H9 (cell line): ENCODE results near the gene TMEM254. TPM values are rescaled to one million over a fixed set of nuclear protein-coding genes. Genes with fewer than 3 reads are reported as not detected.
A peak's percentile ranks its signal among the peaks of the same experiment; 100 is the strongest.

ENCODE experiments used
- DNase-seq: peaks from one replicate; pipeline ENCODE4 v3.0.0-alpha.2; 2017
- H2AFZ ChIP-seq: one replicate; pipeline ENCODE4 v1.6.1; 2013; ENCODE audit warnings: mild to moderate bottlenecking, low read length, control low read depth, moderate library complexity
- H2AK5ac ChIP-seq: 2 replicates; pipeline ENCODE4 v1.6.1; 2013; ENCODE audit warnings: low read length, control low read depth, mixed read lengths; ENCODE audit not compliant: insufficient read length
- H2BK120ac ChIP-seq: one replicate; pipeline ENCODE4 v1.6.1; 2013; ENCODE audit warnings: low read depth, mild to moderate bottlenecking, low read length, control low read depth, inconsistent platforms; ENCODE audit not compliant: poor library complexity, severe bottlenecking
- H2BK12ac ChIP-seq: 2 replicates; pipeline ENCODE4 v1.6.1; 2013; ENCODE audit warnings: low read length, control low read depth, mixed read lengths, low read depth; ENCODE audit not compliant: insufficient read length
- H2BK15ac ChIP-seq: 2 replicates; pipeline ENCODE4 v1.6.1; 2013; ENCODE audit warnings: low read depth, low read length, control low read depth
- H2BK20ac ChIP-seq: one replicate; pipeline ENCODE4 v1.6.1; 2013; ENCODE audit warnings: low read depth, mild to moderate bottlenecking, low read length, control low read depth, inconsistent platforms; ENCODE audit not compliant: poor library complexity, severe bottlenecking
- H2BK5ac ChIP-seq: 2 replicates; pipeline ENCODE4 v1.6.1; 2013; ENCODE audit warnings: low read length, control low read depth, mixed read lengths; ENCODE audit not compliant: insufficient read length
- H3K14ac ChIP-seq: 2 replicates; pipeline ENCODE4 v1.6.1; 2013; ENCODE audit warnings: low read length, control low read depth; ENCODE audit not compliant: insufficient read depth
- H3K18ac ChIP-seq: 2 replicates; pipeline ENCODE4 v1.6.1; 2013; ENCODE audit warnings: low read depth, mild to moderate bottlenecking, mixed read lengths, low read length, control low read depth; ENCODE audit not compliant: insufficient read length
- H3K23ac ChIP-seq: 2 replicates; pipeline ENCODE4 v1.6.1; 2013; ENCODE audit warnings: low read length, control low read depth, mixed read lengths, low read depth; ENCODE audit not compliant: insufficient read length
- H3K23me2 ChIP-seq: 2 replicates; pipeline ENCODE4 v1.6.1; 2013; ENCODE audit warnings: low read depth, mild to moderate bottlenecking, mixed read lengths, low read length, control low read depth; ENCODE audit not compliant: insufficient read length, poor library complexity, severe bottlenecking
- H3K27ac ChIP-seq: 2 replicates; pipeline ENCODE4 v1.5.1; 2013; ENCODE audit warnings: low read length, control low read depth, mixed read lengths, low read depth; ENCODE audit not compliant: insufficient read length
- H3K27me3 ChIP-seq: 2 replicates; pipeline ENCODE4 v1.6.1; 2013; ENCODE audit warnings: low read length, control low read depth, inconsistent platforms; ENCODE audit not compliant: insufficient read depth
- H3K4ac ChIP-seq: 2 replicates; pipeline ENCODE4 v1.6.1; 2013; ENCODE audit warnings: low read depth, mild to moderate bottlenecking, control low read depth, inconsistent platforms, low read length, moderate library complexity
- H3K4me1 ChIP-seq: 2 replicates; pipeline ENCODE4 v1.6.1; 2013; ENCODE audit warnings: low read length, control low read depth, inconsistent platforms; ENCODE audit not compliant: insufficient read depth
- H3K4me2 ChIP-seq: 2 replicates; pipeline ENCODE4 v1.6.1; 2013; ENCODE audit warnings: low read length, control low read depth, mixed read lengths; ENCODE audit not compliant: insufficient read length, insufficient read depth
- H3K56ac ChIP-seq: 2 replicates; pipeline ENCODE4 v1.6.1; 2013; ENCODE audit warnings: low read depth, mild to moderate bottlenecking, mixed read lengths, low read length, control low read depth; ENCODE audit not compliant: insufficient read length
- H3K79me1 ChIP-seq: 2 replicates; pipeline ENCODE4 v1.6.1; 2013; ENCODE audit warnings: low read depth, mild to moderate bottlenecking, moderate library complexity, low read length, control low read depth, inconsistent platforms; ENCODE audit not compliant: insufficient read depth, poor library complexity, severe bottlenecking
- H3K79me2 ChIP-seq: 2 replicates; pipeline ENCODE4 v1.6.1; 2013; ENCODE audit warnings: low read length, control low read depth, inconsistent platforms; ENCODE audit not compliant: insufficient read depth
- H3K9ac ChIP-seq: 2 replicates; pipeline ENCODE4 v1.6.1; 2013; ENCODE audit warnings: low read length, control low read depth, mixed read lengths; ENCODE audit not compliant: insufficient read length; ENCODE audit errors: extremely low read depth
- H3K9me3 ChIP-seq: one replicate; pipeline ENCODE4 v1.6.1; 2013; ENCODE audit warnings: low read depth, low read length, inconsistent platforms; ENCODE audit not compliant: control insufficient read depth
- H3T11ph ChIP-seq: one replicate; pipeline ENCODE4 v1.6.1; 2013; ENCODE audit warnings: mild to moderate bottlenecking, low read length, control low read depth, inconsistent platforms
- H4K20me1 ChIP-seq: one replicate; pipeline ENCODE4 v1.6.1; 2013; ENCODE audit not compliant: control insufficient read depth, insufficient read length, insufficient read depth
- H4K5ac ChIP-seq: 2 replicates; pipeline ENCODE4 v1.6.1; 2013; ENCODE audit warnings: low read depth, mild to moderate bottlenecking, mixed read lengths, low read length, control low read depth; ENCODE audit not compliant: insufficient read length
- H4K8ac ChIP-seq: replicated peaks from 2 replicates; pipeline ENCODE4 v1.6.1; 2013; ENCODE audit warnings: low read length, control low read depth, mixed read lengths, low read depth; ENCODE audit not compliant: insufficient read length
- H4K91ac ChIP-seq: 2 replicates; pipeline ENCODE4 v1.6.1; 2013; ENCODE audit warnings: low read depth, mild to moderate bottlenecking, moderate library complexity, mixed read lengths, low read length, control low read depth; ENCODE audit not compliant: insufficient read length
- H3K27ac Mint-ChIP-seq, 3 experiments: 2 replicates in 2 of 3; 3 replicates in 1 of 3; pipeline ENCODE4 v1.8.0; 2020 to 2021; ENCODE audit warnings: mixed read lengths in 3 of 3, mild to moderate bottlenecking in 1 of 3, moderate library complexity in 1 of 3
- H3K27me3 Mint-ChIP-seq: 2 replicates; pipeline ENCODE4 v1.8.0; 2021; ENCODE audit warnings: low read depth, mild to moderate bottlenecking, moderate library complexity, mixed read lengths
- H3K36me3 Mint-ChIP-seq, 3 experiments: 2 replicates in 2 of 3; 3 replicates in 1 of 3; pipeline ENCODE4 v1.8.0; 2020 to 2021; ENCODE audit warnings: low read depth in 3 of 3, mixed read lengths in 3 of 3; ENCODE audit not compliant: insufficient read depth in 1 of 3
- H3K4me1 Mint-ChIP-seq, 2 experiments: 2 replicates each; pipeline ENCODE4 v1.8.0; 2020; ENCODE audit warnings: mixed read lengths in 2 of 2
- H3K4me3 Mint-ChIP-seq, 2 experiments: 2 replicates in 1 of 2; 3 replicates in 1 of 2; pipeline ENCODE4 v1.8.0; 2020 to 2021; ENCODE audit warnings: mild to moderate bottlenecking in 2 of 2, mixed read lengths in 2 of 2, moderate library complexity in 1 of 2
- H3K9me3 Mint-ChIP-seq, 2 experiments: 2 replicates in 1 of 2; 3 replicates in 1 of 2; pipeline ENCODE4 v1.8.0; 2020; ENCODE audit warnings: mild to moderate bottlenecking in 2 of 2, mixed read lengths in 2 of 2, moderate library complexity in 1 of 2
- CTCF ChIP-seq: fragments of 200-600 bp; sonication (generic); conservative IDR thresholded peaks from 3 replicates; pipeline ENCODE4 v1.8.0; 2021; ENCODE audit warnings: antibody characterized with exemption, mild to moderate bottlenecking
- WGBS: extraction: QIAGEN DNeasy Blood & Tissue Kit; methylation state at CpG from one replicate; pipeline ENCODE4 v1.1.7; 2013; ENCODE audit warnings: missing lambda C conversion rate, low lambda C conversion rate, mixed read lengths; ENCODE audit not compliant: insufficient read length; ENCODE audit errors: extremely low coverage; 5-methylcytosine and 5-hydroxymethylcytosine counted together
- total RNA-seq: library from RNA; stranded (reverse); gene quantifications from 2 replicates; pipeline ENCODE4 v1.2.1, GENCODE V29; 2021

The TMEM254 gene
- total RNA-seq, 1 experiment from 2014 or later, result 20.3 TPM

- H2BK20ac ChIP-seq, result no peak overlapping the region
- no peak overlapping the region for H3K4ac ChIP-seq
- Mint-ChIP-seq H3K4me3 (no peak overlapping the region), H3K27me3 (peaks cover 5% of the 10 kb centered on the region), H3K9me3 (0 out of 5 replicates have a peak, but pooled peaks cover 0 to 3% of the 10 kb centered on the region in 2 experiments), H3K27ac (no peak overlapping the region; a peak in 1 of 7 replicates), H3K36me3 (no peaks in the 10 kb centered on the region), H3K4me1 (peaks cover 10 to 12% of the 10 kb centered on the region in 2 experiments)
- H3K9me3 ChIP-seq, result no peaks in the 10 kb centered on the region
- H2BK12ac ChIP-seq, result no peak overlapping the region
- H3K79me1 ChIP-seq, result no peaks in the 10 kb centered on the region
- H2BK5ac ChIP-seq, result no peak overlapping the region
- H3K27me3 ChIP-seq, result no peaks in the 10 kb centered on the region
- TF ChIP-seq CTCF, result no peak
- H3K4me1 ChIP-seq, result 0 out of 2 replicates have a peak, but pooled peaks cover 3% of the 10 kb centered on the region
- no peak overlapping the region for H3K18ac ChIP-seq
- no peak overlapping the region for H3K4me2 ChIP-seq
- no peak overlapping the region for H3K27ac ChIP-seq
- no peak overlapping the region for H2AK5ac ChIP-seq
- no peak overlapping the region for H2AFZ ChIP-seq
- H4K5ac ChIP-seq, result no peak overlapping the region
- no peaks in the 10 kb centered on the region for H3K79me2 ChIP-seq
- H2BK120ac ChIP-seq, result no peak overlapping the region
- no peak overlapping the region for H4K8ac ChIP-seq
- no peak overlapping the region for H3K14ac ChIP-seq
- no peak overlapping the region for H3K56ac ChIP-seq
- no peak overlapping the region for H3K9ac ChIP-seq
- H2BK15ac ChIP-seq, result no peak overlapping the region
- peak; percentile 56 for DNase-seq
- no peaks in the 10 kb centered on the region for H3K23me2 ChIP-seq
- H4K20me1 ChIP-seq, result no peaks in the 10 kb centered on the region
- H3K23ac ChIP-seq, result no peak overlapping the region
- H4K91ac ChIP-seq, result no peak overlapping the region
- no peak overlapping the region for H3T11ph ChIP-seq
- no CpG with 5 or more reads among the region's 4 CpGs for WGBS
Measured at GRCh38 chr10:80126876-80127275, 48.4 kb downstream of the TMEM254 start.
